ENCODE results near the gene FUT8. TPM values are rescaled to one million over a fixed set of nuclear protein-coding genes. Genes with fewer than 3 reads are reported as not detected.

FUT8 gene
- total and polyA plus RNA-seq, 2 of the 8 experiments (the other 6 are each of a cell fraction or from before 2014, with no cell fraction given), result 10.5 to 25.1 TPM

GRCh38 chr14:65748796-65749195, 336.3 kb downstream of the FUT8 start:
- no peaks in the 10 kb centered on the region for H3K23me2 ChIP-seq (ENCODE audit: low read depth, low read length)
- H2AK5ac ChIP-seq (ENCODE audit: low read depth, low read length), result no peak overlapping the region
- no peak for DNase-seq (ENCODE audit: low read depth in 1 of 2, low spot score in 2 of 2)
- POLR2A ChIA-PET (ENCODE audit: partially characterized antibody), result no interaction called here
- no peak overlapping the region for H3K23ac ChIP-seq (ENCODE audit: insufficient read length)
- CTCF ChIA-PET (ENCODE audit: partially characterized antibody), result no interaction called here
- H3K56ac ChIP-seq (replicated peaks; ENCODE audit: insufficient read length, low read depth, low read length), result no peak overlapping the region
- H4K91ac ChIP-seq (replicated peaks; ENCODE audit: insufficient read length, low read length), result no peak overlapping the region
- no peak overlapping the region for H4K8ac ChIP-seq (ENCODE audit: extremely low read depth, insufficient read depth, low read length)
- no peak overlapping the region for H3K4me3 ChIP-seq (ENCODE audit: extremely low read depth in 1 of 4, insufficient read depth in 2 of 4, low read depth in 3 of 4, low read length in 4 of 4)
- H3K4ac ChIP-seq (replicated peaks; ENCODE audit: insufficient read length, low read depth, low read length), result no peak overlapping the region
- no peak overlapping the region for H3K9ac ChIP-seq (replicated peaks in 1 of 4; ENCODE audit: extremely low read depth in 1 of 4, low read depth in 3 of 4, low read length in 3 of 4)
- H2BK15ac ChIP-seq (ENCODE audit: low read length), result no peak overlapping the region
- no peak for FAIRE-seq
- no peak overlapping the region for H2BK120ac ChIP-seq (replicated peaks; ENCODE audit: low read depth, low read length)
- H4K5ac ChIP-seq (ENCODE audit: insufficient read length, low read depth, low read length), result no peak overlapping the region
- H2BK12ac ChIP-seq (ENCODE audit: low read depth, low read length), result no peak overlapping the region
- H2BK5ac ChIP-seq (ENCODE audit: low read depth, low read length), result no peak overlapping the region
- H3K4me1 ChIP-seq (replicated peaks in 1 of 4; ENCODE audit: control insufficient read depth in 3 of 4, insufficient read depth in 4 of 4, low read length in 3 of 4), result no peaks in the 10 kb centered on the region; a peak in 1 of 7 replicates
- 95% methylated on average over 2 of the region's 2 CpGs; no CpG with 5 or more reads in 1 of the 2 experiments for WGBS, 2 experiments (ENCODE audit: extremely low coverage in 1 of 2, insufficient coverage in 1 of 2, insufficient read length in 1 of 2, insufficient replicate concordance in 2 of 2, low coverage in 1 of 2, low lambda C conversion rate in 2 of 2, missing lambda C conversion rate in 1 of 2)
- H2BK20ac ChIP-seq (ENCODE audit: low read length), result no peak overlapping the region
- no peaks in the 10 kb centered on the region for H3K79me2 ChIP-seq (ENCODE audit: control insufficient read depth in 1 of 2, insufficient read depth in 2 of 2, low read length in 2 of 2)
- no peak overlapping the region for H3K14ac ChIP-seq (ENCODE audit: insufficient read length)
- H3K36me3 ChIP-seq (ENCODE audit: control insufficient read depth in 2 of 4, insufficient read depth in 4 of 4, low read length in 3 of 4), result no peaks in the 10 kb centered on the region
- H2AFZ ChIP-seq (ENCODE audit: low read length), result no peak overlapping the region
- no peaks in the 10 kb centered on the region for H4K20me1 ChIP-seq (replicated peaks in 1 of 2; ENCODE audit: control insufficient read depth in 1 of 2, insufficient read depth in 2 of 2, low read length in 2 of 2)
- H3K79me1 ChIP-seq (ENCODE audit: low read depth, low read length), result no peaks in the 10 kb centered on the region
- H3K4me2 ChIP-seq (ENCODE audit: insufficient read depth in 1 of 2, low read depth in 2 of 2, low read length in 2 of 2), result no peak overlapping the region
- H3K18ac ChIP-seq (ENCODE audit: extremely low read depth, low read length), result no peak overlapping the region
- no peaks in the 10 kb centered on the region for H3K9me3 ChIP-seq (ENCODE audit: insufficient read depth in 2 of 2, low read depth in 1 of 2, low read length in 1 of 2)
- no peak overlapping the region for H3K27ac ChIP-seq (ENCODE audit: low read depth, low read length)
- no peaks in the 10 kb centered on the region; a peak in 1 of 7 replicates for H3K27me3 ChIP-seq (replicated peaks in 1 of 4; ENCODE audit: control insufficient read depth in 3 of 4, extremely low read depth in 1 of 4, insufficient read depth in 3 of 4, low read length in 3 of 4)
- TF ChIP-seq POLR2AphosphoS5 (IDR thresholded peaks at IDR 0.05; ENCODE audit: low read depth, low read length) (no peak), RFX5 (IDR thresholded peaks at IDR 0.05; ENCODE audit: borderline replicate concordance, low read depth, low read length) (no peak), NANOG (IDR thresholded peaks at IDR 0.05; ENCODE audit: insufficient read depth, low read depth, low read length, poor library complexity, severe bottlenecking) (no peak), EP300 (IDR thresholded peaks at IDR 0.05; ENCODE audit: borderline replicate concordance in 1 of 2, low read depth in 2 of 2, low read length in 2 of 2) (no peak), CHD1 (IDR thresholded peaks at IDR 0.05; ENCODE audit: low read depth, low read length) (no peak), KDM5A (IDR thresholded peaks at IDR 0.05; ENCODE audit: low read length) (no peak), RAD21 (IDR thresholded peaks at IDR 0.05 in 1 of 2, conservative IDR thresholded peaks at IDR 0.05 in 1 of 2; ENCODE audit: low read depth in 2 of 2, low read length in 2 of 2) (no peak), TAF1 (IDR thresholded peaks at IDR 0.05; ENCODE audit: low read depth, low read length) (no peak), FOSL1 (IDR thresholded peaks at IDR 0.05; ENCODE audit: insufficient read depth, low read depth, low read length) (no peak), CEBPB (IDR thresholded peaks at IDR 0.05; ENCODE audit: low read depth, low read length) (no peak), CREB1 (IDR thresholded peaks at IDR 0.05) (no peak), PHF8 (conservative IDR thresholded peaks at IDR 0.05; ENCODE audit: low read depth, low read length) (no peak), RBBP5 (IDR thresholded peaks at IDR 0.05; ENCODE audit: borderline replicate concordance, low read depth, low read length) (no peak), BACH1 (IDR thresholded peaks at IDR 0.05; ENCODE audit: low read length) (no peak), MAX (IDR thresholded peaks at IDR 0.05) (no peak)

Data from H1 (cell line).